ENCODE data around the gene PTPRM. TPM values are rescaled to one million over a fixed set of nuclear protein-coding genes. Genes with fewer than 3 reads are reported as not detected.

PTPRM gene
- total RNA-seq, 1 experiment from 2014 or later = 14.5 TPM

- TF ChIP-seq JUND (IDR thresholded peaks at IDR 0.05) (no peak), REST (IDR thresholded peaks at IDR 0.05; ENCODE audit: low read depth) (no peak), POLR2A (IDR thresholded peaks at IDR 0.05; ENCODE audit: borderline replicate concordance, extremely low read depth, insufficient read depth, insufficient read length) (no peak)
- DNase-seq (ENCODE audit: low read depth, low spot score) (no peak), ATAC-seq (no peak)
- Histone ChIP-seq H3K9me2 (ENCODE audit: insufficient read depth) (no peaks in the 10 kb centered on the region), H3K36me3 (ENCODE audit: control insufficient read depth in 1 of 2, insufficient read depth in 2 of 2, low read length in 2 of 2) (no peaks in the 10 kb centered on the region), H2AFZ (ENCODE audit: low read depth, low read length, poor library complexity, severe bottlenecking) (no peak overlapping the region), H3K9ac (ENCODE audit: low read length) (no peak overlapping the region), H3K79me2 (ENCODE audit: insufficient read depth, low read length) (no peaks in the 10 kb centered on the region), H3K4me1 (ENCODE audit: control insufficient read depth in 1 of 2, insufficient read depth in 2 of 2, low read length in 2 of 2) (no peaks in the 10 kb centered on the region), H3K27ac (ENCODE audit: low read depth, low read length) (no peak overlapping the region), H4K20me1 (ENCODE audit: insufficient read depth) (no peaks in the 10 kb centered on the region), H3K4me2 (ENCODE audit: low read length) (no peak overlapping the region), H3K9me3 (ENCODE audit: control insufficient read depth in 1 of 2, insufficient read depth in 1 of 2, low read depth in 1 of 2, low read length in 2 of 2) (peaks cover 0 to 8% of the 10 kb centered on the region in 2 experiments; a peak in 1 of 4 replicates), H3K4me3 (replicated peaks in 1 of 2; ENCODE audit: low read depth in 1 of 2, low read length in 2 of 2) (no peak overlapping the region), H3K27me3 (ENCODE audit: insufficient read depth, low read length) (no peaks in the 10 kb centered on the region)
- intact Hi-C loops (cut with micrococcal nuclease) = no loop called here
- ChIA-PET RAD21 (ENCODE audit: low non-redundant PET in 1 of 2, low total read pairs in 2 of 2, uncharacterized antibody in 2 of 2, unreplicated experiment in 2 of 2) (no interaction called here), CTCF (no interaction called here), POLR2A (no interaction called here)
- BruUV-seq (replicated peaks) = no TSS peak
Measured at GRCh38 chr18:7840411-7840810, 273.3 kb downstream of the PTPRM start.

GRCh38 chr18:7844017-7844416 lies 276.9 kb downstream of the PTPRM start:
- no peaks in the 10 kb centered on the region for H3K79me2 ChIP-seq (ENCODE audit: insufficient read depth, low read length)
- BruUV-seq (replicated peaks) = no TSS peak
- no peak overlapping the region for H3K9ac ChIP-seq (ENCODE audit: low read length)
- no peaks in the 10 kb centered on the region for H3K9me2 ChIP-seq (ENCODE audit: insufficient read depth)
- H4K20me1 ChIP-seq (ENCODE audit: insufficient read depth) = no peaks in the 10 kb centered on the region
- DNase-seq (ENCODE audit: low read depth, low spot score) (no peak), ATAC-seq (no peak)
- POLR2A ChIA-PET = no interaction called here
- no peak overlapping the region for H3K4me3 ChIP-seq (replicated peaks in 1 of 2; ENCODE audit: low read depth in 1 of 2, low read length in 2 of 2)
- intact Hi-C loops (cut with micrococcal nuclease) = no loop called here
- peaks cover 0 to 8% of the 10 kb centered on the region in 2 experiments; a peak in 1 of 4 replicates for H3K9me3 ChIP-seq (ENCODE audit: control insufficient read depth in 1 of 2, insufficient read depth in 1 of 2, low read depth in 1 of 2, low read length in 2 of 2)
- no peak overlapping the region for H2AFZ ChIP-seq (ENCODE audit: low read depth, low read length, poor library complexity, severe bottlenecking)
- H3K4me1 ChIP-seq (ENCODE audit: control insufficient read depth in 1 of 2, insufficient read depth in 2 of 2, low read length in 2 of 2) = no peaks in the 10 kb centered on the region
- no peaks in the 10 kb centered on the region for H3K36me3 ChIP-seq (ENCODE audit: control insufficient read depth in 1 of 2, insufficient read depth in 2 of 2, low read length in 2 of 2)
- TF ChIP-seq CTCF (IDR thresholded peaks at IDR 0.05 in 2 of 3, conservative IDR thresholded peaks at IDR 0.05 in 1 of 3; ENCODE audit: borderline replicate concordance in 1 of 3, insufficient read depth in 1 of 3, low read depth in 2 of 3, low read length in 2 of 3) (no peak), RAD21 (IDR thresholded peaks at IDR 0.05; ENCODE audit: low read depth) (no peak), SP1 (IDR thresholded peaks at IDR 0.05; ENCODE audit: low read depth) (no peak)
- RAD21 ChIA-PET (ENCODE audit: low non-redundant PET in 1 of 2, low total read pairs in 2 of 2, uncharacterized antibody in 2 of 2, unreplicated experiment in 2 of 2) = no interaction called here
- no peak overlapping the region for H3K4me2 ChIP-seq (ENCODE audit: low read length)
- CTCF ChIA-PET = no interaction called here
- no peak overlapping the region for H3K27ac ChIP-seq (ENCODE audit: low read depth, low read length)
- H3K27me3 ChIP-seq (ENCODE audit: insufficient read depth, low read length) = no peaks in the 10 kb centered on the region

Data from HCT116 (cell line).